ENCODE results near the gene CCL19. TPM values are rescaled to one million over a fixed set of nuclear protein-coding genes. Genes with fewer than 3 reads are reported as not detected.

CCL19 gene
- total RNA-seq, 1 experiment from 2014 or later: not detected

DNA sequence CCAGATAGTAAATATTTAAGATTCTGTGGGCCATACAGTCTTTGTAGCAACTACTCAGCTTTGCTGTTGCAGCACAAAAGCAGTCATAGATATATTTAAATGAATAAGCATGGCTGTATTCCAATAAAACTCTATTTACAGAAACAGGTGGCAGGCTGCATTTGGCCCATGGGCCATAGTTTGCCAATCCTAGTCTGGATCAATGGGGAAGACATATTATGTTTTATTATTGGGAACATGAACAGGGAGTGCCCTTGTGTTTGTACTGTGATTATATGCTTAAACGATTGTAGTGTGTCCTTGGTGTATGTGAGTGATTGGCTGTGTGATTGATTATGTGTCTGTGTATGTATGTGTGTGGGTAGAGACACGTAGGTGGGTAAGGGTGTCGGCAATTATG is 16.6 kb downstream of the CCL19 start:
- CTCF ChIA-PET: interaction anchor here (1.1 to 5.0 kb wide), 6 partner anchors 9 to 40 kb away, joined by 3 to 120 read pairs (median 4); partner anchors contain the start of gene CCL19
- POLR2A ChIA-PET: interaction anchor here (1.1 kb wide), 1 partner anchor 9 kb away, joined by 3 read pairs; no protein-coding TSS in a partner anchor
- TF ChIP-seq, protein P1, sequence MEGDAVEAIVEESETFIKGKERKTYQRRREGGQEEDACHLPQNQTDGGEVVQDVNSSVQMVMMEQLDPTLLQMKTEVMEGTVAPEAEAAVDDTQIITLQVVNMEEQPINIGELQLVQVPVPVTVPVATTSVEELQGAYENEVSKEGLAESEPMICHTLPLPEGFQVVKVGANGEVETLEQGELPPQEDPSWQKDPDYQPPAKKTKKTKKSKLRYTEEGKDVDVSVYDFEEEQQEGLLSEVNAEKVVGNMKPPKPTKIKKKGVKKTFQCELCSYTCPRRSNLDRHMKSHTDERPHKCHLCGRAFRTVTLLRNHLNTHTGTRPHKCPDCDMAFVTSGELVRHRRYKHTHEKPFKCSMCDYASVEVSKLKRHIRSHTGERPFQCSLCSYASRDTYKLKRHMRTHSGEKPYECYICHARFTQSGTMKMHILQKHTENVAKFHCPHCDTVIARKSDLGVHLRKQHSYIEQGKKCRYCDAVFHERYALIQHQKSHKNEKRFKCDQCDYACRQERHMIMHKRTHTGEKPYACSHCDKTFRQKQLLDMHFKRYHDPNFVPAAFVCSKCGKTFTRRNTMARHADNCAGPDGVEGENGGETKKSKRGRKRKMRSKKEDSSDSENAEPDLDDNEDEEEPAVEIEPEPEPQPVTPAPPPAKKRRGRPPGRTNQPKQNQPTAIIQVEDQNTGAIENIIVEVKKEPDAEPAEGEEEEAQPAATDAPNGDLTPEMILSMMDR (IDR thresholded peaks at IDR 0.05): no peak
- TF ChIP-seq RELA (CRISPR knock-in tag; IDR thresholded peaks at IDR 0.05; ENCODE audit: borderline replicate concordance) (no peak), HMGA2 (CRISPR knock-in tag; IDR thresholded peaks at IDR 0.05) (no peak), ZNF281 (CRISPR knock-in tag; IDR thresholded peaks at IDR 0.05) (no peak), USF1 (CRISPR knock-in tag; IDR thresholded peaks at IDR 0.05) (no peak), CREB1 (CRISPR knock-in tag; IDR thresholded peaks at IDR 0.05) (no peak), EMX1 (CRISPR knock-in tag; IDR thresholded peaks at IDR 0.05) (no peak), OVOL2 (CRISPR knock-in tag; IDR thresholded peaks at IDR 0.05; ENCODE audit: borderline replicate concordance) (no peak)
- TF ChIP-seq, protein P2, sequence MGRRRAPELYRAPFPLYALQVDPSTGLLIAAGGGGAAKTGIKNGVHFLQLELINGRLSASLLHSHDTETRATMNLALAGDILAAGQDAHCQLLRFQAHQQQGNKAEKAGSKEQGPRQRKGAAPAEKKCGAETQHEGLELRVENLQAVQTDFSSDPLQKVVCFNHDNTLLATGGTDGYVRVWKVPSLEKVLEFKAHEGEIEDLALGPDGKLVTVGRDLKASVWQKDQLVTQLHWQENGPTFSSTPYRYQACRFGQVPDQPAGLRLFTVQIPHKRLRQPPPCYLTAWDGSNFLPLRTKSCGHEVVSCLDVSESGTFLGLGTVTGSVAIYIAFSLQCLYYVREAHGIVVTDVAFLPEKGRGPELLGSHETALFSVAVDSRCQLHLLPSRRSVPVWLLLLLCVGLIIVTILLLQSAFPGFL (CRISPR knock-in tag; IDR thresholded peaks at IDR 0.05; ENCODE audit: borderline replicate concordance): no peak
- Mint-ChIP-seq H3K36me3 (peaks cover 9% of the 10 kb centered on the region), H3K27me3 (ENCODE audit: low read depth) (peaks cover 6% of the 10 kb centered on the region), H3K4me1 (peaks cover 5% of the 10 kb centered on the region), H3K27ac (no peak overlapping the region), H3K4me3 (no peak overlapping the region), H3K9me3 (peaks cover 9% of the 10 kb centered on the region)
- ATAC-seq (no peak), DNase-seq (ENCODE audit: low spot score) (no peak)

DNA sequence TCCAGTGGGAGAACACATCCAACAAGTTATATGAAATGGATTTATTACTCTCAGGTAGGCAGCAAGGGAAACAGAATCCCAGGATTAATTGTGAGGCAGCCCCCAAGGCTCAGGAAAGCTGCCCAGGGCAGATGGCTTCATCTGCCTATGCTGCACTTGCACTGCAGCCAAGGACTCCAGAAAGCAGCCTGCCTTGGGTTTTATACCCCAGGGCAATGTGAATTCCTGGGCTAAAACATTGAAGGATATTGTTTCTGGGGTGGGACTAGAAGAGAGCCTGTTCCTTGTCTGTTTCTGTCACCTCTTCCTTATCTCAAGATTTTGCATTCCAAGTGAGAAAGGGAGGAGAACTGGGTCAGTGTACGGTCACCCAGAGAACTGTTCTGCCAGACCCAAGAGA is 19.8 kb downstream of the CCL19 start:
- no peak overlapping the region for H3K4me3 Mint-ChIP-seq
- CTCF ChIA-PET: no interaction called here
- H3K27ac Mint-ChIP-seq: no peak overlapping the region
- POLR2A ChIA-PET: no interaction called here
- peaks cover 20% of the 10 kb centered on the region for H3K9me3 Mint-ChIP-seq
- peaks cover 10% of the 10 kb centered on the region for H3K27me3 Mint-ChIP-seq (ENCODE audit: low read depth)
- H3K4me1 Mint-ChIP-seq: peaks cover 5% of the 10 kb centered on the region
- peaks cover 24% of the 10 kb centered on the region for H3K36me3 Mint-ChIP-seq
- DNase-seq (ENCODE audit: low spot score) (no peak), ATAC-seq (no peak)
- TF ChIP-seq RELA (CRISPR knock-in tag; IDR thresholded peaks at IDR 0.05; ENCODE audit: borderline replicate concordance) (no peak), RORB (CRISPR knock-in tag; IDR thresholded peaks at IDR 0.05) (no peak), ZNF121 (CRISPR knock-in tag; IDR thresholded peaks at IDR 0.05) (no peak), ATF2 (CRISPR knock-in tag; IDR thresholded peaks at IDR 0.05; ENCODE audit: borderline replicate concordance, low read depth) (no peak), ERG (CRISPR knock-in tag; IDR thresholded peaks at IDR 0.05) (no peak), FOXK1 (CRISPR knock-in tag; IDR thresholded peaks at IDR 0.05) (no peak), NFATC4 (CRISPR knock-in tag; IDR thresholded peaks at IDR 0.05) (no peak), ZMAT4 (CRISPR knock-in tag; IDR thresholded peaks at IDR 0.05) (no peak), NFYB (CRISPR knock-in tag; conservative IDR thresholded peaks at IDR 0.05; ENCODE audit: low read depth) (no peak)
- TF ChIP-seq, protein P3, sequence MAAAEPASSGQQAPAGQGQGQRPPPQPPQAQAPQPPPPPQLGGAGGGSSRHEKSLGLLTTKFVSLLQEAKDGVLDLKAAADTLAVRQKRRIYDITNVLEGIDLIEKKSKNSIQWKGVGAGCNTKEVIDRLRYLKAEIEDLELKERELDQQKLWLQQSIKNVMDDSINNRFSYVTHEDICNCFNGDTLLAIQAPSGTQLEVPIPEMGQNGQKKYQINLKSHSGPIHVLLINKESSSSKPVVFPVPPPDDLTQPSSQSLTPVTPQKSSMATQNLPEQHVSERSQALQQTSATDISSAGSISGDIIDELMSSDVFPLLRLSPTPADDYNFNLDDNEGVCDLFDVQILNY (CRISPR knock-in tag; IDR thresholded peaks at IDR 0.05): no peak
- TF ChIP-seq, protein P4, sequence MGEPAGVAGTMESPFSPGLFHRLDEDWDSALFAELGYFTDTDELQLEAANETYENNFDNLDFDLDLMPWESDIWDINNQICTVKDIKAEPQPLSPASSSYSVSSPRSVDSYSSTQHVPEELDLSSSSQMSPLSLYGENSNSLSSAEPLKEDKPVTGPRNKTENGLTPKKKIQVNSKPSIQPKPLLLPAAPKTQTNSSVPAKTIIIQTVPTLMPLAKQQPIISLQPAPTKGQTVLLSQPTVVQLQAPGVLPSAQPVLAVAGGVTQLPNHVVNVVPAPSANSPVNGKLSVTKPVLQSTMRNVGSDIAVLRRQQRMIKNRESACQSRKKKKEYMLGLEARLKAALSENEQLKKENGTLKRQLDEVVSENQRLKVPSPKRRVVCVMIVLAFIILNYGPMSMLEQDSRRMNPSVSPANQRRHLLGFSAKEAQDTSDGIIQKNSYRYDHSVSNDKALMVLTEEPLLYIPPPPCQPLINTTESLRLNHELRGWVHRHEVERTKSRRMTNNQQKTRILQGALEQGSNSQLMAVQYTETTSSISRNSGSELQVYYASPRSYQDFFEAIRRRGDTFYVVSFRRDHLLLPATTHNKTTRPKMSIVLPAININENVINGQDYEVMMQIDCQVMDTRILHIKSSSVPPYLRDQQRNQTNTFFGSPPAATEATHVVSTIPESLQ (CRISPR knock-in tag; IDR thresholded peaks at IDR 0.05): no peak
- TF ChIP-seq, protein P5, sequence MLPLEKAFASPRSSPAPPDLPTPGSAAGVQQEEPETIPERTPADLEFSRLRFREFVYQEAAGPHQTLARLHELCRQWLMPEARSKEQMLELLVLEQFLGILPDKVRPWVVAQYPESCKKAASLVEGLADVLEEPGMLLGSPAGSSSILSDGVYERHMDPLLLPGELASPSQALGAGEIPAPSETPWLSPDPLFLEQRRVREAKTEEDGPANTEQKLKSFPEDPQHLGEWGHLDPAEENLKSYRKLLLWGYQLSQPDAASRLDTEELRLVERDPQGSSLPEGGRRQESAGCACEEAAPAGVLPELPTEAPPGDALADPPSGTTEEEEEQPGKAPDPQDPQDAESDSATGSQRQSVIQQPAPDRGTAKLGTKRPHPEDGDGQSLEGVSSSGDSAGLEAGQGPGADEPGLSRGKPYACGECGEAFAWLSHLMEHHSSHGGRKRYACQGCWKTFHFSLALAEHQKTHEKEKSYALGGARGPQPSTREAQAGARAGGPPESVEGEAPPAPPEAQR (CRISPR knock-in tag; IDR thresholded peaks at IDR 0.05): no peak

Measured in WTC11 (cell line).